Amniotic epithelial cell (primary cell): ENCODE measurements around the gene TMEM220.
A peak's percentile ranks its signal among the peaks of the same experiment; 100 is the strongest.

Experiments
- DNase-seq: peaks from one replicate; pipeline ENCODE4 v3.0.0-alpha.2; 2010; ENCODE audit warnings: low read depth

The TMEM220 gene

GRCh38 chr17:10729334-10730193 is at the start of gene TMEM220:
TMEM220 (minus strand) TSS chr17:10730023; CDS start chr17:10729851, 172 bp downstream.
- peak; percentile 77 for DNase-seq

GRCh38 chr17:10779609-10780008 is 49.8 kb upstream of the TMEM220 start:
- no peak for DNase-seq

GRCh38 chr17:10777890-10778289 is 48.1 kb upstream of the TMEM220 start:
- no peak for DNase-seq

- no peak for DNase-seq
Observed at GRCh38 chr17:10777131-10777807, 47.4 kb upstream of the TMEM220 start.

- no peak for DNase-seq
Observed at GRCh38 chr17:10776381-10776780, 46.6 kb upstream of the TMEM220 start.

GRCh38 chr17:10775740-10776356 is 46.0 kb upstream of the TMEM220 start:
- DNase-seq, result no peak

- no peak for DNase-seq
Observed at GRCh38 chr17:10775058-10775457, 45.2 kb upstream of the TMEM220 start.

- no peak for DNase-seq
Observed at GRCh38 chr17:10773391-10773790, 43.6 kb upstream of the TMEM220 start.

- no peak for DNase-seq
Observed at GRCh38 chr17:10772425-10773380, 42.9 kb upstream of the TMEM220 start.

GRCh38 chr17:10771148-10771547 is 41.3 kb upstream of the TMEM220 start:
- no peak for DNase-seq

- no peak for DNase-seq
Observed at GRCh38 chr17:10769840-10770239, 40.0 kb upstream of the TMEM220 start.

- no peak for DNase-seq
Observed at GRCh38 chr17:10768750-10769251, 39.0 kb upstream of the TMEM220 start.

- no peak for DNase-seq
Observed at GRCh38 chr17:10767232-10767631, 37.4 kb upstream of the TMEM220 start.

GRCh38 chr17:10762037-10762436 is 32.2 kb upstream of the TMEM220 start:
- DNase-seq, result no peak

GRCh38 chr17:10761281-10761680 is 31.5 kb upstream of the TMEM220 start:
- DNase-seq, result no peak

- DNase-seq, result no peak
Observed at GRCh38 chr17:10758062-10758461, 28.2 kb upstream of the TMEM220 start.

- DNase-seq, result no peak
Observed at GRCh38 chr17:10757647-10758046, 27.8 kb upstream of the TMEM220 start.

GRCh38 chr17:10757067-10757466 is 27.2 kb upstream of the TMEM220 start:
- DNase-seq, result no peak

GRCh38 chr17:10756619-10757018 is 26.8 kb upstream of the TMEM220 start:
- DNase-seq, result no peak

GRCh38 chr17:10756185-10756584 is 26.4 kb upstream of the TMEM220 start:
- DNase-seq, result no peak

GRCh38 chr17:10755592-10756127 is 25.8 kb upstream of the TMEM220 start:
- no peak for DNase-seq
